Measurements from ENCODE around the gene PCDHGB4.

DNA sequence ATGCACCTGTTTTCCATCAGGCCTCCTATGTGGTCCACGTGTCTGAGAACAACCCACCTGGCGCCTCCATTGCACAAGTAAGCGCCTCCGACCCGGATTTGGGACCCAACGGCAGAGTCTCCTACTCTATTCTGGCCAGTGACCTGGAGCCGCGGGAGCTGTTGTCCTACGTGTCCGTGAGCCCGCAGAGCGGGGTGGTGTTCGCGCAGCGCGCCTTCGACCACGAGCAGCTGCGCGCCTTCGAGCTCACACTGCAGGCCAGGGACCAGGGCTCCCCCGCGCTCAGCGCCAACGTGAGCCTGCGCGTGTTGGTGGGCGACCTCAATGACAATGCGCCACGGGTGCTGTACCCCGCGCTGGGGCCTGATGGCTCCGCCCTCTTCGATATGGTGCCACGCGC, 35.9 kb upstream of the PCDHGB4 start:
- TF ChIP-seq EGR1 (IDR thresholded peaks at IDR 0.05) (no peak), CEBPB (IDR thresholded peaks at IDR 0.05) (no peak), EP300 (IDR thresholded peaks at IDR 0.05; ENCODE audit: borderline replicate concordance) (no peak), TCF12 (IDR thresholded peaks at IDR 0.05; ENCODE audit: low read depth) (no peak), NFIC (IDR thresholded peaks at IDR 0.05) (no peak), MAX (IDR thresholded peaks at IDR 0.05) (no peak), RAD21 (IDR thresholded peaks at IDR 0.05; ENCODE audit: low read depth) (no peak), CREB1 (IDR thresholded peaks at IDR 0.05; ENCODE audit: low read depth) (no peak), TEAD4 (IDR thresholded peaks at IDR 0.05) (no peak), TAF1 (IDR thresholded peaks at IDR 0.05; ENCODE audit: low read depth) (no peak), YY1 (IDR thresholded peaks at IDR 0.05; ENCODE audit: low read depth) (no peak)
- TF ChIP-seq, protein P1, sequence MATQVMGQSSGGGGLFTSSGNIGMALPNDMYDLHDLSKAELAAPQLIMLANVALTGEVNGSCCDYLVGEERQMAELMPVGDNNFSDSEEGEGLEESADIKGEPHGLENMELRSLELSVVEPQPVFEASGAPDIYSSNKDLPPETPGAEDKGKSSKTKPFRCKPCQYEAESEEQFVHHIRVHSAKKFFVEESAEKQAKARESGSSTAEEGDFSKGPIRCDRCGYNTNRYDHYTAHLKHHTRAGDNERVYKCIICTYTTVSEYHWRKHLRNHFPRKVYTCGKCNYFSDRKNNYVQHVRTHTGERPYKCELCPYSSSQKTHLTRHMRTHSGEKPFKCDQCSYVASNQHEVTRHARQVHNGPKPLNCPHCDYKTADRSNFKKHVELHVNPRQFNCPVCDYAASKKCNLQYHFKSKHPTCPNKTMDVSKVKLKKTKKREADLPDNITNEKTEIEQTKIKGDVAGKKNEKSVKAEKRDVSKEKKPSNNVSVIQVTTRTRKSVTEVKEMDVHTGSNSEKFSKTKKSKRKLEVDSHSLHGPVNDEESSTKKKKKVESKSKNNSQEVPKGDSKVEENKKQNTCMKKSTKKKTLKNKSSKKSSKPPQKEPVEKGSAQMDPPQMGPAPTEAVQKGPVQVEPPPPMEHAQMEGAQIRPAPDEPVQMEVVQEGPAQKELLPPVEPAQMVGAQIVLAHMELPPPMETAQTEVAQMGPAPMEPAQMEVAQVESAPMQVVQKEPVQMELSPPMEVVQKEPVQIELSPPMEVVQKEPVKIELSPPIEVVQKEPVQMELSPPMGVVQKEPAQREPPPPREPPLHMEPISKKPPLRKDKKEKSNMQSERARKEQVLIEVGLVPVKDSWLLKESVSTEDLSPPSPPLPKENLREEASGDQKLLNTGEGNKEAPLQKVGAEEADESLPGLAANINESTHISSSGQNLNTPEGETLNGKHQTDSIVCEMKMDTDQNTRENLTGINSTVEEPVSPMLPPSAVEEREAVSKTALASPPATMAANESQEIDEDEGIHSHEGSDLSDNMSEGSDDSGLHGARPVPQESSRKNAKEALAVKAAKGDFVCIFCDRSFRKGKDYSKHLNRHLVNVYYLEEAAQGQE (IDR thresholded peaks at IDR 0.05; ENCODE audit: low read depth), result no peak
- TF ChIP-seq, protein P2, sequence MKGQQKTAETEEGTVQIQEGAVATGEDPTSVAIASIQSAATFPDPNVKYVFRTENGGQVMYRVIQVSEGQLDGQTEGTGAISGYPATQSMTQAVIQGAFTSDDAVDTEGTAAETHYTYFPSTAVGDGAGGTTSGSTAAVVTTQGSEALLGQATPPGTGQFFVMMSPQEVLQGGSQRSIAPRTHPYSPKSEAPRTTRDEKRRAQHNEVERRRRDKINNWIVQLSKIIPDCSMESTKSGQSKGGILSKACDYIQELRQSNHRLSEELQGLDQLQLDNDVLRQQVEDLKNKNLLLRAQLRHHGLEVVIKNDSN (IDR thresholded peaks at IDR 0.05), result no peak

Data from Ishikawa (cell line).